ENCODE measurements around the gene PSEN2. TPM values are rescaled to one million over a fixed set of nuclear protein-coding genes. Genes with fewer than 3 reads are reported as not detected.
"Not testable (repeated sequence)": the region's sequence is repeated elsewhere in the genome, so short reads cannot be mapped to it uniquely, and the experiment has no call there.

Gene PSEN2
- total RNA-seq, result 12.8 and 14.7 TPM in 2 replicates

- intact Hi-C loops (cut with micrococcal nuclease), result loop anchor here (1.0 kb wide), 3 partner anchors 12 to 192 kb away; partner anchors contain the start of gene COQ8A
These were observed at the start of gene PSEN2 for GRCh38 chr1:226870401-226871279. Gene PSEN2 (plus strand): TSS chr1:226870616. CDS start chr1:226881908, 11,292 bp downstream.

GRCh38 chr1:226820941-226821718 is 49.3 kb upstream of the PSEN2 start:
- intact Hi-C loops (cut with micrococcal nuclease), result no loop called here

GRCh38 chr1:226821719-226822085 is 48.7 kb upstream of the PSEN2 start:
- intact Hi-C loops (cut with micrococcal nuclease), result no loop called here

GRCh38 chr1:226823643-226824042 is 46.8 kb upstream of the PSEN2 start:
- intact Hi-C loops (cut with micrococcal nuclease), result no loop called here

- intact Hi-C loops (cut with micrococcal nuclease), result loop anchor here (5.0 kb wide), 1 partner anchor 418 kb away; the partner anchor contains the start of gene PARP1
These were observed 45.2 kb upstream of the PSEN2 start for GRCh38 chr1:226825037-226825745.

- intact Hi-C loops (cut with micrococcal nuclease), result loop anchor here (5.0 kb wide), 1 partner anchor 418 kb away; the partner anchor contains the start of gene PARP1
These were observed 44.7 kb upstream of the PSEN2 start for GRCh38 chr1:226825746-226826100.

- intact Hi-C loops (cut with micrococcal nuclease), result loop anchor here (5.0 kb wide), 1 partner anchor 419 kb away; the partner anchor contains the start of gene PARP1
These were observed 43.7 kb upstream of the PSEN2 start for GRCh38 chr1:226826479-226827261.

- intact Hi-C loops (cut with micrococcal nuclease), result loop anchor here (5.0 kb wide), 1 partner anchor 420 kb away; the partner anchor contains the start of gene PARP1
These were observed 43.0 kb upstream of the PSEN2 start for GRCh38 chr1:226827458-226827857.

- intact Hi-C loops (cut with micrococcal nuclease), result loop anchor here (1.0 to 5.0 kb wide), 14 partner anchors 30 to 421 kb away; partner anchors contain the start of genes ITPKB and PARP1
These were observed 42.4 kb upstream of the PSEN2 start for GRCh38 chr1:226827968-226828513.

GRCh38 chr1:226829105-226829504 is 41.3 kb upstream of the PSEN2 start:
- intact Hi-C loops (cut with micrococcal nuclease), result loop anchor here (2.0 to 5.0 kb wide), 4 partner anchors 54 to 422 kb away; partner anchors contain the start of gene PARP1

GRCh38 chr1:226831953-226832352 is 38.5 kb upstream of the PSEN2 start:
- intact Hi-C loops (cut with micrococcal nuclease), result no loop called here

GRCh38 chr1:226832613-226833012 is 37.8 kb upstream of the PSEN2 start:
- intact Hi-C loops (cut with micrococcal nuclease), result no loop called here

- intact Hi-C loops (cut with micrococcal nuclease), result not testable (repeated sequence)
These were observed 36.2 kb upstream of the PSEN2 start for GRCh38 chr1:226834179-226834578.

GRCh38 chr1:226835396-226835795 is 35.0 kb upstream of the PSEN2 start:
- intact Hi-C loops (cut with micrococcal nuclease), result not testable (repeated sequence)

GRCh38 chr1:226837966-226838365 is 32.5 kb upstream of the PSEN2 start:
- intact Hi-C loops (cut with micrococcal nuclease), result not testable (repeated sequence)

GRCh38 chr1:226838456-226838855 is 32.0 kb upstream of the PSEN2 start:
- intact Hi-C loops (cut with micrococcal nuclease), result no loop called here

- intact Hi-C loops (cut with micrococcal nuclease), result no loop called here
These were observed 24.8 kb upstream of the PSEN2 start for GRCh38 chr1:226845624-226846023.

GRCh38 chr1:226846786-226847185 is 23.6 kb upstream of the PSEN2 start:
- intact Hi-C loops (cut with micrococcal nuclease), result no loop called here

- intact Hi-C loops (cut with micrococcal nuclease), result not testable (repeated sequence)
These were observed 15.9 kb upstream of the PSEN2 start for GRCh38 chr1:226854548-226854947.

- intact Hi-C loops (cut with micrococcal nuclease), result no loop called here
These were observed 7.5 kb upstream of the PSEN2 start for GRCh38 chr1:226862890-226863289.

All from T-helper 1 cell treated with Interleukin-12 subunit alpha and Interleukin-12 subunit beta and Interleukin-4 antibody, amounts not matched to agents 30 ng/mL and 1 ng/mL, for 36 hours (primary cell).